ENCODE results near the gene SNX33. TPM values are rescaled to one million over a fixed set of nuclear protein-coding genes. Genes with fewer than 3 reads are reported as not detected.
A peak's percentile ranks its signal among the peaks of the same experiment; 100 is the strongest.
"Not testable (repeated sequence)": the region's sequence is repeated elsewhere in the genome, so short reads cannot be mapped to it uniquely, and the experiment has no call there.

Gene SNX33
- total RNA-seq, 1 donor from 2014 or later: 14.5 TPM

GRCh38 chr15:75685195-75685594 lies 37.5 kb downstream of the SNX33 start:
- no peak for DNase-seq

- peak; percentile 82 for DNase-seq
Observed at GRCh38 chr15:75686212-75686642, 38.5 kb downstream of the SNX33 start.

DNA sequence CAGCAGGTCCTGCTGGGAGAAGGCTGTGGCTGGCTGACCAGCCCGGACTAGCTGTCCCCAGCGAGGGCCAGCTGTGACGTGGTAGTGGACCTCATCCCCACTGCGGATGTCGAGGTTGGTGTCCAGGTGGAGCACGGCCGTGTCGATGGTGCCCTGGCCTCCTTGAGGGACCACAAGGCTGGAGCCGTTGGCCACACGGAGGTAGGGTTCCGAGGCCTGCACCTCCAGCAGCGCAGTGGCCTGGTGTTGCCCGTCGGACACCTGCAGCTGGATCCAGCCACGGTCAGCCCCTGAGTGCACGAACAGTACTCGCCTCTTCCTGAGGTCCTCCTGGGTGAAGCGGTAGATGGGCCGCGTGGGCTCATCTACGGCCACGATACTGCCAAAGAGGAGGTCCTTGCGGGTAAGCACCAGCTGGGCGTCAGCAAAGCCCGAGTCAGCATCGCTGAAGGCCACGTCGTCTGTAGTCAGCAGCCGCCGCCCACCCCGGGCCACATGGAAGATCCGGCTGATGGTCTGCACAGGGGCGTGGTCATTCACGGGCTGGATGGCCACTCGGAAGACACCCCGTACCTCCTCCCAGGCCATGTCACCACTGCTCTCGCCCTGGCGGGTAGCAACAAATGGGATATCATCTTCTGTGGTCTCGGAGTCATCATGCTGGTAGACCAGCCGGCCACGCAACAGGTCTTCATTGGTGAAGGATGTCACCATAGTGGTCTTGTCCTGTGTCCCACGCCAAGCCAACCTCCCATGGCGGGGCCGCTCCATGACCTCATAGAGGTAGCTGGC lies 40.0 kb downstream of the SNX33 start:
- no peak for DNase-seq

DNA sequence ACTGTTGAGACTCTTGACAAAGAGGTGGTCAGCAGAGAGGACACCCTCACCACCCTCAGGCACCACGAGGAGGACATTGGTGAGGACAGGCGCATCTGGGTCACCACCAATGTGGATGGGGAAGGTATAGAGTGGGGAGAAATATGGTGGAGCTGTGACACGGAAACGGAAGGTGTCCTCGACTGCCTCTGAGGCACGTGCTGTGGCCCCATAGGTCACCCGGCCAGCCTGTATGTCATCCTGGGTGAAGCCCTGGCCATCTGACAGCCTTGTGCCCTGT lies 40.5 kb downstream of the SNX33 start:
- DNase-seq: no peak

DNA sequence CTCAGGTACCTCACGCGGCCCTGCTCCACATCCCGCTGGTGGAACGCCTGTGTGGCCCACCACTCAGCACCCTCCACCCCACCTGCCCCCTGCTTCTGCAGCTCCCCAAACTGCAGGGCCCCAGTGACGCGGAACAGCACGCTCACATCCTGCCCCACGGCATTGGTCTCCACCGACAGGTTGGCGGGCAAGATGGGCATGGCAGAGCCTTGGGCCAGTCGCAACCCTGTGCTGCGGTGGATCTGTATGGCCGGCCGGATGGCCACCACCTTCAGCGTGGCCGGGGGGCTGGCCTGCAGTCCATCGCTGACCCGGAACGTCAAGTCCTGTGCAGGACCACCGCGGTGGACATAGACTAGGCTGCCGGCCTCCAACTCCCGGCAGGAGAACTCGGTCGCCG lies 41.1 kb downstream of the SNX33 start:
- no peak for DNase-seq

GRCh38 chr15:75689429-75689828 lies 41.7 kb downstream of the SNX33 start:
- DNase-seq: not testable (repeated sequence)

GRCh38 chr15:75692311-75692710 lies 44.6 kb downstream of the SNX33 start:
- not testable (repeated sequence) for DNase-seq

- DNase-seq: not testable (repeated sequence)
Observed at GRCh38 chr15:75693028-75693427, 45.3 kb downstream of the SNX33 start.

DNA sequence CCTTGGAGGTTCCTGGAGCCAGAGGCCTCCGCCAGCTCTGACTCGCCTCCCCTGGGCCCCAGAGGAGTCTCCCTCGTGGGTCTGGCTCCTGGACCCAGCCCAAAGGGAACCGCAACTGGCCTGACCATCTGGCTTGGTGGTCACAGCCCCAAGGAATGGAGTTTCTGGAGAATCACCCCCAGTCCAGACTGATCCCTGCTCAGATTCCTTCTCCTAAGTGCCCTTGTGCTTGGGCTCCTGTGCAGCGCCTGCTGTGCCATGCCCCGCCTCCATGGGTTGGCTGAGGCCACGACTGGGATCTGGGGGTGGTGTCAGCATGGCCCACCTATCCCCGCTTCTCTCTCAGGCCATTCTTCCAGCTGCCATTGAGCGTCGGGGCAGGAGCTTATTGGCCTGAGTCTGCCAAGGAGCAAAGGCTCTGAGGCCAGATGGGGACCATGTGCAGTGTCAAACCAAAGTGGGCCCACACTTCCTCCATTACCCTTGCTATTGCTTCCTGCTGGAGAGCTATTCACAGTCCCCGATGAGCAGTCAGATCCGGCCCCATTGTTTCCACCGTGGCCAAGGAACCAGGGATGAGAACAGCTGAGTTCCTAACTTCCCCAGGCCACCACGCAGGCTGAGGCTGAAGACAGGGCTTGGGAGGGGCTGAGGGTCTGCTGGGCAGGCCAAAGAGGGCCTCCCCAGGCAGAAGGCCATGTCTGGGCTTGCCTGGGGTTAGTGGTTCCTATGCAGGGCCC lies 46.0 kb downstream of the SNX33 start:
- DNase-seq: peak; percentile 62

DNA sequence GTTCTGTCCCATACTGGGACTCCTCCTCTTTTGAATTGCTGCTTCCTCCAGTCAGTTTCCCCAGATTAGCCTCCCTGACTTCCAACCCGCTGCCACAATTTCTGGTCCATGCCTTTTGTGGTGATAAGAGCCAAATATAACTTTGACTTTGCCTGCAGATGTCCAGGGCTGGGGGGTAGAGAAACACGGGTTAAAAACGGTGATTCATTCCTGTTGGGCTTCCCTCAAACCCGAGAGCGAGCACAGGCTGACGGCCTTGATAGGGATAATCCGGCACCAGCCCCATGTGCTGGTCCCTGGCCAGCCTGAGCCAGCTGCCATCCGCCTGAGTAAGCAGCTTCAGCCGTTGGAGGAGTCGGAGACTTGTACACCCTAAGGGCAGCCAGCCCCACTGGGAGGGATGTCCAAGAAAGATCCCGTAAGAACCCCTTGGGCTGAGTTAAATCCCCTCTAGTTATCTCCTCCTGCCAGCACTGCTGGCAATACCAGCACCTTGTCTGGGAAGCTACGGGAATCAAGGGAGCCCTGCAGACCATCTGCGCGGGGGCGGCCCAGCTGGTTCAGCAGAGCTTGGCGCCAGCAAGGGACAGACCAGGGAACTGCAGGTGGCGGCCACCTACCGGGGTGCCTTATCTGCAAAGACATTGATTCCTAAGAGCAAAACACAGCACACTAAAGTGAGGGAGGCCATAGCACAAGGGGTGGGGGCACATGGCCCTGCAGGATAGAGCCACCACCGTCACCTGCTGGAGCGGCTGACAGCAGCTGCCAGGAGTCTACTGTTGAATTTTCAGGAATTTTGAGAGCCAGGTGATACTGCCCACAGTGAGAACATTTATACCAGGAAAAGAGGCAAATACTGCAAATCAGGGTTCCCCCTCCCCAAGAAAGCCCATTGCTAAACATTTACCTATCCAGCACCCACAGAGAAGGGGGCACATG lies 46.8 kb downstream of the SNX33 start:
- peak; percentile 94 for DNase-seq

- peak; percentile 84 for DNase-seq
Observed at GRCh38 chr15:75695220-75695619, 47.5 kb downstream of the SNX33 start.

- peak; percentile 38 for DNase-seq
Observed at GRCh38 chr15:75695634-75696310, 48.1 kb downstream of the SNX33 start.

DNA sequence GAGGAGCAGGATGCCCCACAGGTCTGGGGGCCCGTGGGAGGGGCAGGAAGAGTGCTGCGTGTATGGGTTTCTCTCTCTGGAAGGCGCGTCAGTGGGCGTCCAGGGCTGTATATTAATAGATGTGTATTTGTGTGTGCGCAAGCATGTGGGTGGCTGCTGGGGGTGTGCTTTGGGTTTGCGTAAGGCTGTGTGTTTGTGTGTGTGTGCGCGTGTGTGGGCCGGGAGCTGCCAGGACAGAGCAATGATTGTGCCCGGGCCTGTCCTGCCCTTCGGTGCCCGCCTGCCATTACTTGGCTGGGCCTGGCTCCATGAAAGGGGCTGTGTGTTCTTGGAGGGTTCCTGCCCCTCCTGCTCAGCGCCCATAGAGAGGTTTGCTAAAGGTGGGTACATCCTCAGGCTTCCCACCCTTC lies 48.6 kb downstream of the SNX33 start:
- peak; percentile 78 for DNase-seq

DNA sequence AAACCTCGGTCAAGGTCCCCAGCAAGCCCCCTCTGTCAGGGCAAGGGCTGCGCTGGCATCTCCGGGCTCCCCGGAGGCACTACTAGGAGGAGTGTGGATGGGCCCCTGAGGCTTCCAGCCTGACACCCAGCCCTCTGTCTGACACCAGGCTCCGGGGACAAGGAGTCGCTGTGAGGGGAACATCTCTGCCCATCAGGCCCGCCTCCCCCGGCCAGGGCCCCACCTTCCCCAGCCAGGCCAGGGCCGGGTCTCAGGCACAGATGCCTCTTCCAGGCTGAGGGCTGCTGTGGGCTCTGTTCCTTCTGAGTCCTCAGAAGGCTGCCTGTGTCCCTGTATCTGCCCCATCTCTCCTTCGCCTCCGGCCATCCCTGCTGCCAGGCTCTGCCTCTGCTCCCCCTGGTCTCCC lies 49.1 kb downstream of the SNX33 start:
- no peak for DNase-seq

- no peak for DNase-seq
Observed at GRCh38 chr15:75697523-75697922, 49.8 kb downstream of the SNX33 start.

GRCh38 chr15:75697974-75698747 lies 50.4 kb downstream of the SNX33 start:
- peak; percentile 54 for DNase-seq

- peak; percentile 50 for DNase-seq
Observed at GRCh38 chr15:75699517-75699916, 51.8 kb downstream of the SNX33 start.

DNA sequence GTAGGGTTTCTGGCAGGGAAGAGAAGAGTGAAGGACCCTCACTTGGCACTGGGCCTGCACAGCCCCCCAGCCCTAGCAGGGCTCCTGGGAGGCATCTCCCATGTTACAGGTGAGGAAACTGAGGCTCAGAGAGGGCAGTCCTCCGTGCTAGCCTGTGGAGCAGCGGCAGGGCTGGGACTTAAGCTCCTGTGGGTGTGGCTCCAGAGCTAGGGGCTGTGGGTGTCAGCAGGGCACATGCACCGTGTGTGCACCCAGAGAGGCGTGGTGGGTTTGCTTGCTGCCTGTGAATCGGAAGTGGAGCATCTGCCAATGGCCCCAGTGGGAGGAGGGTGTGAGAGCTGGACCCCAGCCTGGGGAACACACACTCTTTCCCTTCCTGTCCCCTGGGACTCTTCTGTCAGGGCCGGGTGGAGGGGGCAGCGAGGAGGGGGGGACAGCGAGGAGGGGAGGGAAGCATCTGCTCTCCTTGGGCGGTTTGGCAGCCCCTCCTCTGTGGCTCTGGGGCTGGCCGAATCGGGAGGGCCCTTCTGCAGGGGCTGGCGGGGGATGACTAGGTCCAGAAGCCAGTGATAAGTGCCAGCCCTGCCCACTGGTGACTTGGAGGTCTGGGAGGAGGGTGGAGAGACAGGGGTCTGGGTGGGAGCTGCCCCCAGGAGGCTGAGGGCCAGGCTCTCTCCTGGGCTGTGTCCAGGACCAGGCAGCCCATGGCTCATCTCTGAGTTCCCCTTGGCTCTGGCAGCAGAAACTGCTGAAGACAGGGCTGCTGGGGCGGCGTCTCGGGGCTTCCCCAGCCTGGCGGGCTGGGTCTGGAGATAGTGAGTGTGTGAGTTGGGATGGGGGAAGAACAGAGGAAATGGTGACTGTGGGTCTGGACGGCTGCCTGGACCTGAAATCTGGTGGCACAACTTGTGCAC lies 52.5 kb downstream of the SNX33 start:
- DNase-seq: peak; percentile 76

DNA sequence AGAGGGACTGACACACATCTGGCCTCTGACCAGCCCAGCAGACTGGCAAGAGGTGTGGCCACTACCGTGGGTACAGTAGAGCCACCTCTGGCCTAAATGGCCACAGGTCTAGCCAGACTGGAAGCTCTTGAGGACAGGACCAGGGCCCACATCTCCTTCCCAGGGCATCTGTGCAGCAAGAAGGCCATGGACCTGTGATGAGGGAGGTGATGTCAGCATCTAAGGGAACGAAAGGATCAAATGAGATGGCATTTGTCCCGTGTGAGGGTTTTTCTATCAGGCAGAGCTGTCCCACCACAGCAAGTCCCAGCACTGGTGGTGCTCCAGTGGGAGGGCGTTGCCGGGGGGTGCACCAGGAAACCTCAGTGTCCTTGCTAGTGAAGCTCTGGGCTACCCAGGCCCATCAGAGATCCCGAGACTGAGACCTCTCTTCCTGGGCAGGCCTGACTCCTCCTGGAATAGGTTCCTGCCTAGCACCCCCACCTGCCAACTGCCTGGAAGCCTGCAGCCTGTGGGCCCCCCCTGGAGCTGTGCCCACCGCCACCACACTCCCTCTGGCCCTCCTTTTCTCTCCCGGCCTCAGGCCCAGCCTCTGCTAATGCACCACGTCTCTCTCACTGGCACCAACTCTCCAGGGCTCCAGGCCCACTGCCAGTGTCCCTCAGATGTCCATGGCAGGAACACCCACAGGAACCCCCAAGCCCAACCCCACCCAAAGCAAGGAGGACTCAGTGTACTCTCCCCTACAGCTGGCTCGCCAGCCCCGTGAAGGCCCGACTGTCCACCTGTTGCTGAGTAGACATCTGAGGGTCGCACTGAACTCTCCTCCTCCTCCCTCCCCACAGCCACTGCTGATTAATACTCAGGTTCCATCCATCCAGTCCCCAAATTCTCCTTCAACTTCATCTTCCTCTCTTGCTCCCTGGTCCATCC lies 53.6 kb downstream of the SNX33 start:
- DNase-seq: peak; percentile 48
